ENCODE measurements around the gene BRSK2.

- TF ChIP-seq ZNF8 (CRISPR knock-in tag; IDR thresholded peaks at IDR 0.05) (no peak), RARB (CRISPR knock-in tag; IDR thresholded peaks at IDR 0.05) (no peak), ZNF565 (CRISPR knock-in tag; conservative IDR thresholded peaks at IDR 0.05; ENCODE audit: low read depth) (no peak), ZFP3 (CRISPR knock-in tag; IDR thresholded peaks at IDR 0.05) (no peak), TCF4 (CRISPR knock-in tag; IDR thresholded peaks at IDR 0.05; ENCODE audit: borderline replicate concordance) (no peak), ESRRG (CRISPR knock-in tag; IDR thresholded peaks at IDR 0.05) (no peak), TOX (CRISPR knock-in tag; IDR thresholded peaks at IDR 0.05; ENCODE audit: borderline replicate concordance) (no peak)
Observed at GRCh38 chr11:1478011-1478410, 88.3 kb downstream of the BRSK2 start.

Measured in SK-N-SH treated with all-trans-retinoic acid at 6 μM for 48 hours (cell line).